ENCODE results near the gene FARS2.
"Not testable (repeated sequence)": the region's sequence is repeated elsewhere in the genome, so short reads cannot be mapped to it uniquely, and the experiment has no call there.

Gene FARS2

DNA sequence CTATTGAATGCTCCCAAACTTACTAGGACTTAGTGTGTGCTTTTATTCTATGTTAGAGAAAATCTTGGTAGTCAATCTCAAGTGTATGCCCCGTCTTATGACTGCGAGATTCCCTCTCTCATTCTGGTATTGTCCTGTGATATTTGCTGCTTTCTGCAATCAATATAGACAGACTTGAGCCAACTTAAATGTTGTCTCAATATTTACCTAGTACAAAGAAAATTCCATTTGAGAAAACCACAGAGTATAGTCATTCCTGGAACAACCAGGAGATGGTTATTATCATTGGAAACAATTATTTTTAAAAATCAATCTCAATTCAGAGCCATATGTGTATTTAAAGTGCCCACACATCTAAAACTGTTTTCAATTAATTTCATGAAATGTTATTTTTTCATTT is 415.4 kb downstream of the FARS2 start:
- H3K36me3 Mint-ChIP-seq: peaks cover 5% of the 10 kb centered on the region
- peaks cover 63% of the 10 kb centered on the region for H3K4me1 Mint-ChIP-seq (ENCODE audit: low read depth)
- no peak overlapping the region for H3K4me3 Mint-ChIP-seq
- H3K27me3 Mint-ChIP-seq: no peaks in the 10 kb centered on the region
- no peak overlapping the region for H3K27ac Mint-ChIP-seq
- H3K9me3 Mint-ChIP-seq (ENCODE audit: low read depth): no peaks in the 10 kb centered on the region

DNA sequence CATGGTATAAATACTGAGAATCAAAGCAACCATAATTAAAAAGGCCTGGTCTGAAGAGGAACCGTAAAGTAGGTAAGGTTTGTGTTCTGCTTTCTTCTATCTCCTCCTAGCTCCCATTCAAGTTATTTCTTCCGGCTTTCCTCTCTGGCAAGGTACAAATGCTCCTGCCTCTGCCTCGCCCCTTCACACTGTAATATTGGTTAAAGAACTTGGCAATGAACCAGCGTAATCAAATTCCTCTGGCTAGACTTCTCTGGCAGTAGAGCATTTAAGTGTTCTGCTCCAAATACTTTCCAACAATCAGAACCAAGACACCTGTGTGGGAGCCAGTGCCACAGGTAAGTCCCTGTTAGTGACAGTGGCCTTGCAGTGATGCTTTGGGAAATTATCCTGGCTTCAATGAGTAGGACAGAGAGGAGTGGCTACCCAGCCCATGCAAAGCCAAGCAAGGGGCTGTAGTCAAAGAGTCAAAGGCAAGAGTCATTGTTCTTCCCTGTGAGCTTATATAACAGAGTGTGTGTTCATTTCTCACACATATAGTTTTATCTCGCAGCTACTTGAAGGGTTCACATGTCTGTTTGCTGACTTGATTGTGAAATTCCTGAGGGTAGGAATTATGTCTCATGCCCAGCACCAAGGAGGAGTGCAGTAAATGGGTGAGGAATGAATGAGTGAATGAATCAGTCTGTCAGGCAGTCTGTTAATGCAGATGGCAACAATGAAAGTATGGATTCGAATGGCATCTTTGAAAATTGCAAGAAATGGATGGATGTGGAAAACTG is 416.1 kb downstream of the FARS2 start:
- H3K27ac Mint-ChIP-seq: peak overlapping the region; percentile 8
- peaks cover 3% of the 10 kb centered on the region for H3K36me3 Mint-ChIP-seq
- no peak overlapping the region for H3K4me3 Mint-ChIP-seq

DNA sequence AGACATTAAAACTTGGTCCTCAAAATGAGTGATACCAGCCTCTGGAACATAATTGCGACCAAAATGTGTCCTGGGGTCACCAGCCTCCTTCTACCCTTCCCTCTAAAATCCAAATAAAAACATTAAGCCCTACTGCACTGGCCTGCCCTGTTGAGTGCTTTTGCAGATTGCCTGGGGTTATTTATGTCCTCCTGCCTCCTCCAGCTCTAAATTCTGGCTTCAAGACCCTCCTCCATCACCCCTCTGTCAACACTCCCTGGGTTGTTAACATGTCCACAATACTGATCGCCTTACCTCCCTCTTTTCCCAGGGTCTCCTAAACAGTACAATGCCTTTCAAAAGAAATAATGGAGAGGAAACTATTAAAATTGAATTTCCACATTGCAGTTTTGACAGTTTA is 418.0 kb downstream of the FARS2 start:
- peaks cover 48% of the 10 kb centered on the region for H3K4me1 Mint-ChIP-seq (ENCODE audit: low read depth)
- peak overlapping the region; percentile 15 for H3K4me3 Mint-ChIP-seq
- H3K9me3 Mint-ChIP-seq (ENCODE audit: low read depth): no peaks in the 10 kb centered on the region
- H3K36me3 Mint-ChIP-seq: peaks cover 6% of the 10 kb centered on the region
- H3K27me3 Mint-ChIP-seq: no peaks in the 10 kb centered on the region
- H3K27ac Mint-ChIP-seq: no peak overlapping the region

More for the DNA sequence above, 416.1 kb downstream of the FARS2 start:
- no peaks in the 10 kb centered on the region for H3K27me3 Mint-ChIP-seq
- H3K9me3 Mint-ChIP-seq (ENCODE audit: low read depth): no peaks in the 10 kb centered on the region
- peaks cover 60% of the 10 kb centered on the region for H3K4me1 Mint-ChIP-seq (ENCODE audit: low read depth)

DNA sequence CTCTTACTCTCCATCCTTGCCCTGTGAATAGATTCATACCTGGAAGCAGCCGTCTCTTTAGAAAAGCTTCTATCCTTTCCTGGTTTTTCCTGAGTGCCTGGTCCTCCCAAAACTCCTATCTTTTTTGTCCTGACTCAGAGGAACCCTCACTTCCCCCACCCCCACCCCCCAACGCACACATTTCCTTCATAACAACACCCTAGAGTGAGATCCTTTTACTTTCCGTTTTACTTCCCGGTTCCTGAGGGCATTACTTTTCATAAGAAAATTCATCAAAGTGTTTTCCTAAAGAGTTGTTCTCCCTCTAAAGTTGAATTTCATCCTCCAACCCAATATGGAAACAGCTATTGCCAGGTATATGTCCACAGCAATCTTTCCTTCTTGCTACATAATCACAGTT is 418.4 kb downstream of the FARS2 start:
- Mint-ChIP-seq H3K27ac (peak overlapping the region; percentile 7), H3K4me1 (ENCODE audit: low read depth) (peaks cover 46% of the 10 kb centered on the region), H3K36me3 (peaks cover 10% of the 10 kb centered on the region), H3K9me3 (ENCODE audit: low read depth) (no peaks in the 10 kb centered on the region), H3K27me3 (no peaks in the 10 kb centered on the region), H3K4me3 (peak overlapping the region; percentile 15)

DNA sequence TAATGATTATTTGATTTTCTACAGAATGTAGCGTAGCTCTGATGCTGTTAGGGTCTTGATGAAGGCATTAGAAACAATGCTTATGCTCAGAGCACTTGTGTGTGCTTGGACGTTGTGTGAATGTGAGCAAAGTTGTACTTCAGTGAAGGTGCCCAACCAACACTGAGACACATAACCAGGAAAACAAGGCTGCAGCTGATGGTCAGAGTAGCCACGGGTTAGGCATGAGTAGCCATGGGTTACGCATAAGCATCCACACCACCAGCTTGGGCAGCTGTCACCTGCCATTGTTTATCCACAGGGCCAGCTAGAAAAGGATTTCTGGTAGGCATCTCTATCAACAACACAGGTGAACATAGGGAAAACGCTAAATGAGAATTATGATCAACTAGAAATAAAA is 418.8 kb downstream of the FARS2 start:
- H3K4me3 Mint-ChIP-seq: no peak overlapping the region
- no peaks in the 10 kb centered on the region for H3K27me3 Mint-ChIP-seq
- no peak overlapping the region for H3K27ac Mint-ChIP-seq
- H3K4me1 Mint-ChIP-seq (ENCODE audit: low read depth): peaks cover 46% of the 10 kb centered on the region
- no peaks in the 10 kb centered on the region for H3K9me3 Mint-ChIP-seq (ENCODE audit: low read depth)
- H3K36me3 Mint-ChIP-seq: peaks cover 11% of the 10 kb centered on the region

DNA sequence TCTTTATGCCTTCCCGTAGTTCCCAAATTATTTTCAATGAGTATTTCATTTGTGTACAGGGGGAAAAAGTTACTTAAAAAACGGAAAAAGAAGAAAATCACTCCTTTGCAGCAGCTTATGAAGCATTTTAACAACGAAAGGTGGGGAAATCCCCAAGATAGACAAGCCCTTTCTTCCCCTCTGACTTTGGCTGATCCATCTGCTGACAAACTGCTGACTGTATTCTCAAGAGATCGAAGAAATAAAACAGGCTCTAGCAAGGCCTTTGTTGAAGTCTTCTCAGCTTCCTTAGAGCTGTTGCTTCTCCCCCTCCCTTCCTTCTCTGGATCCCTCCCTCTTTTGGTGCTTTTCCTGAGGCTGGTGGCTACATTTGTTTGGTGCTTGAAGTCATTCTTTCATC is 420.2 kb downstream of the FARS2 start:
- peak overlapping the region; percentile 3 for H3K27ac Mint-ChIP-seq
- peaks cover 12% of the 10 kb centered on the region for H3K36me3 Mint-ChIP-seq
- H3K4me1 Mint-ChIP-seq (ENCODE audit: low read depth): peaks cover 45% of the 10 kb centered on the region
- H3K9me3 Mint-ChIP-seq (ENCODE audit: low read depth): no peaks in the 10 kb centered on the region
- H3K27me3 Mint-ChIP-seq: no peaks in the 10 kb centered on the region
- peak overlapping the region; percentile 0 for H3K4me3 Mint-ChIP-seq

DNA sequence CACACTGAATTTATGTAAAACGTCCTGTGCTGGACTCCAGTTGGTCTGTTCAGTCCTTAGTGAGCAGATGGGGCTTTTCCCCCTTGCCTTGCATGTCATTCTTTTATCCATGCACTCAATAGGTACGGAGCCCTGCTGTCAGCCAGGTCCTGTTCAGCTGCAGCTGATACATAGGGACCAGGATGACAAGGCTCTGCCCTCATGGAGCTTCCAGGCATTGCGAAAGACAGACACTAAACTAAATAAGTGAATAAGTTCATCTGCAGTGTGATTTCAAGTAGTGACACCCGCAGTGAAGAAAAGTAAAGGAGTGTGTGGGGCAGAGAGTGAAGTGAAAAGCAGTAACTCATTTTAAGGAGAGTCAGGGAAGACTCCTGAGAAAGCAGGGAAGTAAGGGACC is 421.2 kb downstream of the FARS2 start:
- Mint-ChIP-seq H3K27me3 (no peaks in the 10 kb centered on the region), H3K36me3 (peaks cover 12% of the 10 kb centered on the region), H3K4me1 (ENCODE audit: low read depth) (peaks cover 41% of the 10 kb centered on the region), H3K27ac (peak overlapping the region; percentile 12), H3K9me3 (ENCODE audit: low read depth) (no peaks in the 10 kb centered on the region), H3K4me3 (no peak overlapping the region)

DNA sequence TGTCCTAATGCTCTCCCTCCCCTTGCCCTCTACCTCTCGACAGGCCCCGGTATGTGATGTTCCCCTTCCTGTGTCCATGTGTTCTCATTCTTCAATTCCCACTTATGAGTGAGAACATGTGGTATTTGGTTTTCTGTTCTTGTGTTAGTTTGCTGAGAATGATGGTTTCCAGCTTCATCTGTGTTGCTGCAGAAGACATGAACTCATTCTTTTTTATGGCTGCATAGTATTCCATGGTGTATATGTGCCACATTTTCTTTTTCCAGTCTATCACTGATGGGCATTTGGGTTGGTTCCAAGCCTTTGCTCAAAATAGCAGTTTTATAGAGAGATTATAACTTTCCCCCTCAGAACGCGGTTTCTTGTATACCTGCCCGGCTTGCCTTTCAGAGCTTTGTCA is 422.4 kb downstream of the FARS2 start:
- not testable (repeated sequence) for H3K4me3 Mint-ChIP-seq; H3K27me3 Mint-ChIP-seq; H3K27ac Mint-ChIP-seq; H3K9me3 Mint-ChIP-seq (ENCODE audit: low read depth); H3K36me3 Mint-ChIP-seq
- H3K4me1 Mint-ChIP-seq (ENCODE audit: low read depth): peaks cover 31% of the 10 kb centered on the region

DNA sequence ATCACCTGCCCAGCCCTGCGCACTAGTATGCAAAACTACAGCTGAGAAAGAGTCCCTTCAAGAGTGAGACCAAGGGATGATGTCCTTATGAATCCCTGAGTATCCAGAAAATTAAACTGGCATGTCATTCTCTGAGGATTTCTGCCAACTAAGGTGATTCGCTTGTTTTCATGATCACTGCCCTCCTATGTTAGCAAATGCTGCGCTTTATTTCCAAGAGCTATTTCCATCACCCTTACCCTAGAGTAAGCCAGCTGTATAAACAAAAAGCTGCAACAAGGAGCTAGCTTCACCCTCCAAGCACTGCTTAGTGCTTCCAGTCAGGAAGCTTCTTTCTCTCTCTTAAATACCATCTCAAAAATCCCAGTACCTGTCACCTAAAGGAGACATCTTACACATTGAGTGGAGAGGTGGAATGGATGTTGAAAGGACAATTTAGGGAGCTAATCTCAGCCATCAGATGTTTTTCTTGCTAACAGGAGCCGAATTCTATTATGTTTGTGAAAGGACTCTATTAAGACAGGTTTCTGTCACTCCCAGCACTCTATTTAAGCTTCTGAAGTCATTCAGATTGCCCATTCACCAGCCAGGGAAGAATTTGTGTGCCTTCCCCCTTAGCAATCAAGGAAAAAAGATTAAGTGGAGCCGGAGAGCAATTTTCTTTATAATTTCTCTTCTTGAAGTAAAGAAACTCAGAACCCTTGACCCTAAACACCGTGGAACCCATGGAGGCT is 423.2 kb downstream of the FARS2 start:
- H3K27ac Mint-ChIP-seq: no peak overlapping the region
- peaks cover 24% of the 10 kb centered on the region for H3K4me1 Mint-ChIP-seq (ENCODE audit: low read depth)
- H3K4me3 Mint-ChIP-seq: no peak overlapping the region

DNA sequence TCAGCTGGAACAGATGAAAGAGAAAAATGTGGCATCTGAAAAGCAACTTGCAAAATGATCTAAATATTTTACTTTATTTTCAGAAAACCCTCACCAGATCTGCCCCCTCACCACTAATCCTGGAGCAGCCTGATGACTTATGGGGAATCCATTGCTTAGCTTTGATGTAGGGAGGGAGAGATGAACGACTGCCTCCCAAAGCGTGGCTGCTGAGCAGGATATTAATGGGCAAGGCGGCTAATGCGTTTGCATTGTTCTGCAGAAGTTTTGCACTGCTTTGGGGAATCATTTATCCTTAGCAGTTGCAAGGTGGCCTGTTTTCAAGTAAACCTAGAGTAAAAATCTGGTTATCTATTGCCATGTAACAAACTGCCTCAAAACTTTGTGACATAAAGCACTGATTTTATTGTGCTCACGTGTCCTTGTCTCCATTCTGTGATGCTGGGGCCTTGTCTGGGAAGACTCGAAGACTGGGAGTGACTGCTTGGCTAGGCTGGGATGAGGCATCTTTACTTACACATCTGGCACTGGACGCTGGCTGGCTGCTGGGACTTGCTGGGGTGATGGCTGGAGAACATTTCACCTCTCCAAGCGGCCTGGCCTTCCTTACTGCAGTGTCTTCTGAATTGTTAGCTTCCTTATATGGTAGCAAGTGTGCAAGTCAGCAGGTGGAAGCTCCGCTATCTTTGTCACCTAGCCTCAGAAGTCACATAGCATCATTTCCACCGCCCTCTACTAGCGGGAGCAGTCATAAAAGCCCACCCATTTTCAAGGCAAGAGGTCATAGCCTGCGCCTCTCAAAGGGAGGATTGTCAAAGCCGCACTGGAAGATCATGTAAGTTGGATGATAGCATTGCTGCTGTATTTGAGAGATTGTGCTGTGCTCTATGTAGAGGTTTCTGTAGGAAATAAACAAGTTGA is 432.2 kb downstream of the FARS2 start:
- Mint-ChIP-seq H3K27ac (no peak overlapping the region), H3K4me1 (ENCODE audit: low read depth) (peaks cover 26% of the 10 kb centered on the region), H3K27me3 (no peaks in the 10 kb centered on the region), H3K36me3 (peaks cover 14% of the 10 kb centered on the region), H3K4me3 (no peak overlapping the region), H3K9me3 (ENCODE audit: low read depth) (no peaks in the 10 kb centered on the region)

More for the DNA sequence above, 423.2 kb downstream of the FARS2 start:
- H3K9me3 Mint-ChIP-seq (ENCODE audit: low read depth): no peaks in the 10 kb centered on the region
- no peaks in the 10 kb centered on the region for H3K27me3 Mint-ChIP-seq
- peaks cover 10% of the 10 kb centered on the region for H3K36me3 Mint-ChIP-seq

DNA sequence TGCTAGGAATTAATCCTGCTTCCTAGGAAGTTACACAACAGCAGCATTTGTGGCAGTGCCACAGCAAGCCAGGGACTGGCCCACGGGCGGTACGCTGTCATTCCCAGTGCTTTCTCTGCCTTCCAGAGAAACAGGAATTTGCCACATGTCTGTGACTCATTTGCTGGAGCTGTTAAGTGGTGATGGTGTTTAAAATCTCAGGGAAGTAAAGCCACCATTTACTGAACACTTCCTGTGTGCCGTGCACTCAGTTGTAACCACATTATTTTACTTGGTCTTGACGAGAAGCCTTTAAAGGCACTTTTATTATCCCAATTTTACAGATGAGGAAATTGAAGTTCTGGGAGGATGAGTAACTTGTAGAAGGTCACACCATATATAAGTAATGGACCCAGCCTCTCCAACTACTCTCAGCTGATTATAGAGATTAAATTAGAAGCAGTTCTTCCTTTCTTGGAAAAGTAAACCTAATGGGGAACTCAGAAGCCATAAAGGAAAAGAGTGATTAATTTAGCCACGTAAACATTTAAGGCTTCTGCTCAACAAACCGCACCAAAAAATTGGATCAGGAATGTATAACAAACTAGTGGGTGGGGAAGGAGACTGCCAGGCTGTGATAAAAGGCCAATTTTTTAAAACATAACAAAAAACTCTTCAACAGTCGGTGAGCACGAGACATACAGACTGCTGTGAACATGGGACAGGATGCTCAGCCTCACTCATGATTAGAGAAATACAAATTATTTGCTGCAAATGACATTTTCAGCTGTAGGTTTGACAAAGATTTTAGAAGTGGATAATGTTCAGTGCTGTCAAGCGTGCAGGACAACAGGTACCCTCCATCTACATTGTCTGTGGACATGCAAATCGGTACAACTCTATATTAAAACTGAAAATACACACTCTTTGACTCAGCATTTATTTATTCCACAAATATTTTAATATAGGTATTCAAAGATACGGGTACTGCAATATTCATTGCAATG is 434.2 kb downstream of the FARS2 start:
- Mint-ChIP-seq H3K27me3 (no peaks in the 10 kb centered on the region), H3K4me1 (ENCODE audit: low read depth) (peaks cover 38% of the 10 kb centered on the region), H3K4me3 (no peak overlapping the region), H3K27ac (no peak overlapping the region), H3K9me3 (ENCODE audit: low read depth) (no peaks in the 10 kb centered on the region), H3K36me3 (peaks cover 17% of the 10 kb centered on the region)

DNA sequence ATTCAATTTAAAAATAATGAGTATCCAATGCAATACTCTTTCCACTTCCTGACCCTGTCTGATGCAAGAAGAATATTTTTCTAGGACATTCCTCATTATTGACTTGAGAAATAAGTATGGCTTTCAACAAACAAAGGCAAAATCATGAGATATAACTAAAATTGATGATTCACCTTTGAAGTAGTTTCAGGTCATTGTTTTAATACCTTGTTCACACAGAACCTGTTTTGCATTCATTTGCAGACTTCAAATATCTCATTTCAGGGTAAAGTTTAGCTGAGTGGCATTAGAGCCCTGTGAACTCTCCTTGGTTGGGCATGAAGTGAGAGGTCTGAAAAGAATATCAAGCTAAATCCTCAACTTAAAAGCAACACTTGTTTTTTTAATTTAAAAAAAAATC is 436.2 kb downstream of the FARS2 start:
- H3K4me3 Mint-ChIP-seq: no peak overlapping the region
- peaks cover 42% of the 10 kb centered on the region for H3K4me1 Mint-ChIP-seq (ENCODE audit: low read depth)
- H3K9me3 Mint-ChIP-seq (ENCODE audit: low read depth): no peaks in the 10 kb centered on the region

DNA sequence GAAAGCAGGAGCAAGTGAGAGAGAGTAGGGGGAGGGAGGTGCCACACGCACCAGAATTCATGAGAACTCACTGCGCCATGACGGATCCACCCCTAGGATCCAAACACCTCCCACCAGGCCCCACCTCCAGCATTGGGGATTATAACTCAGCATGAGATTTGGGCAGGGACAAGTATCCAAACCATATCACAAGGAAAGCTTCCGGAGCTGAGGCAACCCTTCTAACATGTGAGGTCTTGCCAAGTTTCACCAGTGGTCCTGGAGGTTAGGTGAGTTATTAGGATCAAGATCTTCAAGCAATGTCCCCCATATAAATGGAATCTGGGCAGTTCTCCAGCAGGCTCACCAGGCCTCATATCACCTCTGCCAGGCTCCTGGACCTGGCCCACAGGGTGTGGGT is 437.0 kb downstream of the FARS2 start:
- no peak overlapping the region for H3K4me3 Mint-ChIP-seq
- peaks cover 40% of the 10 kb centered on the region for H3K4me1 Mint-ChIP-seq (ENCODE audit: low read depth)
- H3K27me3 Mint-ChIP-seq: no peaks in the 10 kb centered on the region
- no peak overlapping the region for H3K27ac Mint-ChIP-seq
- peaks cover 10% of the 10 kb centered on the region for H3K36me3 Mint-ChIP-seq
- H3K9me3 Mint-ChIP-seq (ENCODE audit: low read depth): no peaks in the 10 kb centered on the region

More for the DNA sequence above, 436.2 kb downstream of the FARS2 start:
- Mint-ChIP-seq H3K27ac (no peak overlapping the region), H3K36me3 (peaks cover 14% of the 10 kb centered on the region), H3K27me3 (no peaks in the 10 kb centered on the region)

DNA sequence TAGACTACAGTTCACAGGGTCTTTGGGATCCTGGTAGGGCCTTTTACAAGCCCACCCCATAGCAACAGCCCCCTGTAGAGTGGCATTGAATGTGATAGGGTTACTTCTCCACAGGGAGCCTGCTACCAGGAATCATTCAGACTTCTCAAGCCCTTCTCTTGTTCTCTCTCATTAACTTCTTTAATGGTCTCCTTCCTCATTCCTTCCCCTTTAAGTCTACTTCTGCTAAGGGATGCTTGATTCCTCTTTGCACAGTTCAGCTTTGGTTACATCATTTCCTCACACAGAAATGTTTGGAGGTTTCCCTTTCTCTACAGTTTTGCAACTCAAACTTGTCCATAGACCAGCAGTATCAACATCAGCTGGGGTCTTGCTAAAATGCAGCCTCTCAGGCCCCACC is 437.8 kb downstream of the FARS2 start:
- not testable (repeated sequence) for H3K27me3 Mint-ChIP-seq; H3K27ac Mint-ChIP-seq; H3K4me3 Mint-ChIP-seq; H3K9me3 Mint-ChIP-seq (ENCODE audit: low read depth)
- Mint-ChIP-seq H3K4me1 (ENCODE audit: low read depth) (peaks cover 34% of the 10 kb centered on the region), H3K36me3 (peaks cover 12% of the 10 kb centered on the region)
